Mononuclear cell (primary cell): ENCODE results near the gene TSPAN13. TPM values are rescaled to one million over a fixed set of nuclear protein-coding genes. Genes with fewer than 3 reads are reported as not detected.

Experiments
- H3K27me3 ChIP-seq: 2 replicates; pipeline ENCODE4 v1.6.0; 2011; ENCODE audit warnings: low read length, control low read depth; ENCODE audit not compliant: insufficient read depth
- H3K4me1 ChIP-seq: 2 replicates; pipeline ENCODE4 v1.5.1; 2011; ENCODE audit warnings: mild to moderate bottlenecking, low read length, control low read depth; ENCODE audit not compliant: insufficient read depth
- H3K4me3 ChIP-seq: 2 replicates; pipeline ENCODE4 v1.5.1; 2011; ENCODE audit warnings: mild to moderate bottlenecking, low read length, moderate library complexity
- H3K9me3 ChIP-seq: 2 replicates; pipeline ENCODE4 v1.5.1; 2011; ENCODE audit warnings: low read depth, mild to moderate bottlenecking, control low read depth, low read length
- total RNA-seq: library from RNA; depleted of rRNA; stranded (reverse); fragments of >200 nt; gene quantifications from one replicate; pipeline ENCODE4 v1.2.3, GENCODE V29; 2012

The TSPAN13 gene
- total RNA-seq, 1 donor: 5.0 TPM

DNA sequence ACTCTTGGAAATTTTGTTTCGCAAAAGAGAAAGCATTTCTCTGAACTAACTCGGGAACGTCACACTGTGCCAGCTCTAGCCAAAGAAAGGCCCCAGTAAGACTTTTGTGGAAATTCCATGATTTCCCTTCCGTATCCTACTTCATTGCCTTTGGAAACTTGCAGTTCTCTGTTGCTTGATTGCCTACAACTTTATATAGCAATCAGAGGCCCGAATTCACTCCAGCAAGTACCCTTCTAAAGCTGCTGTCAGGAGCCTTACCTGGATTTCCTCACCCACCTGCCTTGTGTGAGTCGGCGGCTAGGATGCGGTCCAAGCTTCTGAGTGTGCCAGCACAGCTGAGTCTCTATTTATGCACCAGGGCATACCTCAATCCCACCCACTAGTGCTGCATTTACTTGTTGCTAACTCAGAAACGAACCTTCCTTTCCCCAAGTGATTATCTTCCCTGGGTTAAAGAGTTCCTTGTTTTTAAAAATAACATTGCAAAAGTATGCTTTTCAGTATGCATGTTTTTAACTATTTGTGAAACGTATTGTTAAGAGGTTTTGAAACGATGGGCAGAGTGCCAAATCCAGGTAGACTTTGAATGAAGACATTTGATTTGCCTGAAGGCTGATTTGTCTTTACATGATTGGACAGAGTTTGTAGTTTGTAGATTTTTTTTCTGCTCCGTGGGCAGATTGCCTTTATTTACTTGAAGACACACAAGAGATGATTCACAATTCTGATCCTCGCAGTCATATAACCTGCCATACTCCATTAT is 51.3 kb downstream of the TSPAN13 start, which contains the start of gene AGR2:
Gene AGR2 (minus strand): TSS at position 326 of the 766 bp plus-strand sequence. CDS start 3,203 bp downstream, outside the sequence.
- no peaks in the 10 kb centered on the region for H3K27me3 ChIP-seq
- H3K4me3 ChIP-seq: no peak within 1 kb of the TSS
- no peaks in the 10 kb centered on the region for H3K9me3 ChIP-seq
- H3K4me1 ChIP-seq: no peaks in the 10 kb centered on the region

- Histone ChIP-seq H3K4me3 (no peak overlapping the region), H3K9me3 (no peaks in the 10 kb centered on the region), H3K27me3 (no peaks in the 10 kb centered on the region), H3K4me1 (no peaks in the 10 kb centered on the region)
Observed at GRCh38 chr7:16805441-16805840, 51.9 kb downstream of the TSPAN13 start.

- Histone ChIP-seq H3K27me3 (no peaks in the 10 kb centered on the region), H3K4me1 (no peaks in the 10 kb centered on the region), H3K4me3 (no peak overlapping the region), H3K9me3 (no peaks in the 10 kb centered on the region)
Observed at GRCh38 chr7:16810112-16810511, 56.6 kb downstream of the TSPAN13 start.

GRCh38 chr7:16810573-16810972 is 57.0 kb downstream of the TSPAN13 start:
- H3K4me3 ChIP-seq: no peak overlapping the region
- no peaks in the 10 kb centered on the region for H3K9me3 ChIP-seq
- H3K4me1 ChIP-seq: no peaks in the 10 kb centered on the region
- no peaks in the 10 kb centered on the region for H3K27me3 ChIP-seq

DNA sequence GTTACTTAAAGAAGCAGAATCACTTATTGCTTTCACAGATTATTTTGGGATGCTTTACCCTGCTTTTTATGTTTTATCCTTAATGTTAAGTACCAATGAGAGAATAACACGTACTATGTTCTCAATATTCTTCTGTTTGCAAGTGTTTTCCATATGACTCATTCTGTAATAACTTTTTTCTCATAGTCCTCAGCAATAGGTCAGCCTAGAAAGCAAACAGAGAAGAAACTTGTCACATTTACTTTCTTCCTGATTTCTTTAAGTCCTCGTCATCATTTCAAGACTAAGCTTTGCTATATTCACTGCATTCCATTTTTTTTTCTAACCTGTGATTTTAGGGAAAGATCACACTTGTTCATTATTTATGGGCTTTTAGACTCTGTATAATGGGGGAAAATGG is 58.0 kb downstream of the TSPAN13 start:
- peaks cover 9% of the 10 kb centered on the region for H3K4me1 ChIP-seq
- H3K27me3 ChIP-seq: no peaks in the 10 kb centered on the region
- no peak overlapping the region for H3K4me3 ChIP-seq
- no peaks in the 10 kb centered on the region for H3K9me3 ChIP-seq

- Histone ChIP-seq H3K27me3 (no peaks in the 10 kb centered on the region), H3K9me3 (no peaks in the 10 kb centered on the region), H3K4me3 (no peak overlapping the region), H3K4me1 (peaks cover 14% of the 10 kb centered on the region)
Observed at GRCh38 chr7:16812542-16813231, 59.1 kb downstream of the TSPAN13 start.

GRCh38 chr7:16813232-16813616 is 59.7 kb downstream of the TSPAN13 start:
- Histone ChIP-seq H3K4me3 (no peak overlapping the region), H3K27me3 (no peaks in the 10 kb centered on the region), H3K9me3 (no peaks in the 10 kb centered on the region), H3K4me1 (peaks cover 14% of the 10 kb centered on the region)

- no peaks in the 10 kb centered on the region for H3K27me3 ChIP-seq
- no peaks in the 10 kb centered on the region for H3K9me3 ChIP-seq
Observed at GRCh38 chr7:16815001-16815400, 61.4 kb downstream of the TSPAN13 start.

GRCh38 chr7:16816824-16817223 is 63.3 kb downstream of the TSPAN13 start:
- Histone ChIP-seq H3K27me3 (no peaks in the 10 kb centered on the region), H3K4me1 (peaks cover 14% of the 10 kb centered on the region), H3K9me3 (no peaks in the 10 kb centered on the region), H3K4me3 (no peak overlapping the region)

More at GRCh38 chr7:16815001-16815400, 61.4 kb downstream of the TSPAN13 start:
- Histone ChIP-seq H3K4me1 (peaks cover 14% of the 10 kb centered on the region), H3K4me3 (no peak overlapping the region)

DNA sequence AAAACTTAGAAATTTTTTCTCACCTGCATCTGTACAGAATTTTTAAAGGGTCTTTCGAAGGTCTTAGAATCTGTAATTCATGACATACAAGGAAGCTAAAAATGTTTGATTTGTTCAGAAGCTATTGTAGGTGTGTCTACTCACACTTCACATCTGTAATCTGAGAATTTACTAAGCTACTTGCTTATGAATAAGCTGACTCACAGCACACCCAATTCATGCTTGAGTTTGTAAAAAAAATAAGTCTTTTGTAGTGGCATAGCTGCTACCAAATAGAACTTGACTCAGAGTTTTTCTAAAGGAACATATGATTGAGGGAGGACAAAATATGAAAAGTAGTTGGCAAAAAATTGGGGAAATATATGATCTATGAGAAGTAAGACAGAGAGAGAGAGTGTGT is 64.0 kb downstream of the TSPAN13 start:
- peaks cover 14% of the 10 kb centered on the region for H3K4me1 ChIP-seq
- H3K27me3 ChIP-seq: no peaks in the 10 kb centered on the region
- no peak overlapping the region for H3K4me3 ChIP-seq

GRCh38 chr7:16818732-16819131 is 65.2 kb downstream of the TSPAN13 start:
- Histone ChIP-seq H3K4me3 (no peak overlapping the region), H3K9me3 (no peaks in the 10 kb centered on the region), H3K27me3 (no peaks in the 10 kb centered on the region), H3K4me1 (peaks cover 14% of the 10 kb centered on the region)

More for the DNA sequence above, 64.0 kb downstream of the TSPAN13 start:
- H3K9me3 ChIP-seq: no peaks in the 10 kb centered on the region

DNA sequence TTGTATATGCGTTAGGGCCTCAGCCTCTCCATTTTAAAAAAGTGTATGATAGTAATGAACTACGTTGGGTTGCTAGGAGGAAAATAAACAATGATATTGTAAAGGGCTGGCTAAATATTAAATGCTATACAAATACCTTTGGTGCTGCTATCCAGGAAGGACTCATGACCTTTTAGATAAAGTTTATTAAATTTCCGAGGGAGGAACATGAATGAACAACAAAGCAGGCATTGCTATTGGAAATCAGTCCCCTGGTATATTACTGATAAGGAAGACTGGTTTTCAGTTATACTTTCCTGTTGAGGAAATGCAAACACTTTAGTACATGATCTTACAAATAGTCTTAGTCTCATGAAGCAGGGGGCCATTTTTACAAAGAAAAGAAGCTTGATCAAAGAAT is 68.5 kb downstream of the TSPAN13 start:
- no peaks in the 10 kb centered on the region for H3K27me3 ChIP-seq
- no peaks in the 10 kb centered on the region for H3K9me3 ChIP-seq
- no peak overlapping the region for H3K4me3 ChIP-seq
- no peaks in the 10 kb centered on the region for H3K4me1 ChIP-seq

- Histone ChIP-seq H3K27me3 (no peaks in the 10 kb centered on the region), H3K4me3 (no peak overlapping the region), H3K9me3 (peaks cover 6% of the 10 kb centered on the region), H3K4me1 (no peaks in the 10 kb centered on the region)
Observed at GRCh38 chr7:16826060-16826459, 72.5 kb downstream of the TSPAN13 start.

DNA sequence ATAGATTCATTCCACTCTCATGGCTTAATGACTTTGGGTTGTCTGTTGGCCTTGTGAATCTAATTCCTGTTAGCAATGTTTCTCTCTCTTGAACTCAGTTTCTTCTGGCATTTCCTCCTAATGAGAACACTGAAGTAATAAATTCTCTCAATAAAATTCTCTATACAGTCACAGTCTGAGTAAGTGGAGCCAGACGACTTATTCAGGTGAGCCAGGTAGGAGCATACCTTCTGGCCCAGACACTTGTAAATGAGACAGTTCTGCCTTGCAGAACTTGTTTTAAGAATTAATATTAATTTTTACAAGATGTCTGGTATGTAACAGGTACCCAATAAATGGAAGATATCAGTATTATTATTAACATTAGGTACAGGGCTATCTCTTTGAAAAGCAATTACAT is 79.8 kb downstream of the TSPAN13 start:
- Histone ChIP-seq H3K4me1 (no peaks in the 10 kb centered on the region), H3K9me3 (peaks cover 6% of the 10 kb centered on the region), H3K27me3 (no peaks in the 10 kb centered on the region), H3K4me3 (no peak overlapping the region)
